LNCaP clone FGC (cell line): ENCODE results near the gene ADORA2A.

Experiments
- DNase-seq: peaks from one replicate; pipeline ENCODE4 v3.0.0-alpha.2; 2011; ENCODE audit warnings: low read depth
- H3K4me3 ChIP-seq: 2 replicates; pipeline ENCODE4 v1.5.1; 2011; ENCODE audit warnings: mild to moderate bottlenecking, low read depth, low read length, control low read depth
- CTCF ChIP-seq: IDR thresholded peaks from 2 replicates; pipeline ENCODE4 v1.5.1; 2012; ENCODE audit warnings: mild to moderate bottlenecking; ENCODE audit not compliant: control insufficient read depth, insufficient read depth; ENCODE audit errors: extremely low read depth

Gene ADORA2A

GRCh38 chr22:24460418-24461089, 33.2 kb downstream of the ADORA2A start:
- TF ChIP-seq CTCF, result no peak
- no peak overlapping the region for H3K4me3 ChIP-seq
- DNase-seq, result no peak

- no peak overlapping the region for H3K4me3 ChIP-seq
- DNase-seq, result peak; percentile 13
- TF ChIP-seq CTCF, result no peak
Measured at GRCh38 chr22:24463071-24463760, 35.8 kb downstream of the ADORA2A start.

DNA sequence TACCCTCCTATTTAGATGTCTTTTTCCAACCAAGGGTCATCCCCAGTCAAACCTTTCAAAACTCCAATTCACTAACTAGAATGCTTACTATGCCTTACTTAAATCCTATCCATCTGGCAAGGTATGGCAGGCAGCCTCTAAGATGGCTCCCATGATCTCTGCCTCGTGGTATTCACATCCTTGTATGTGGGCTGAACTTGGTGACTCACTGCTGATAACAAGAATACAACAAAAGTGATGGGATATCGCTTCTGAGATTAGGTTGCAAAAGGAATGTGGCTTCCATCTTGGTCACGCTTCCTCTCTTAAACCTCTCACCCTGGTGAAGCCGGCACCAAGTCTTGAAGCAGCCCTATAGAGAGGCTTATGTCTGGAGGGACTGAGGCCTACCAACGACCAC, 38.2 kb downstream of the ADORA2A start:
- H3K4me3 ChIP-seq, result no peak overlapping the region
- DNase-seq, result no peak
- no peak for TF ChIP-seq CTCF

GRCh38 chr22:24465975-24466374, 38.6 kb downstream of the ADORA2A start:
- DNase-seq, result no peak
- no peak for TF ChIP-seq CTCF
- H3K4me3 ChIP-seq, result no peak overlapping the region

GRCh38 chr22:24466716-24467328, 39.4 kb downstream of the ADORA2A start:
- no peak for TF ChIP-seq CTCF
- no peak for DNase-seq
- H3K4me3 ChIP-seq, result no peak overlapping the region

DNA sequence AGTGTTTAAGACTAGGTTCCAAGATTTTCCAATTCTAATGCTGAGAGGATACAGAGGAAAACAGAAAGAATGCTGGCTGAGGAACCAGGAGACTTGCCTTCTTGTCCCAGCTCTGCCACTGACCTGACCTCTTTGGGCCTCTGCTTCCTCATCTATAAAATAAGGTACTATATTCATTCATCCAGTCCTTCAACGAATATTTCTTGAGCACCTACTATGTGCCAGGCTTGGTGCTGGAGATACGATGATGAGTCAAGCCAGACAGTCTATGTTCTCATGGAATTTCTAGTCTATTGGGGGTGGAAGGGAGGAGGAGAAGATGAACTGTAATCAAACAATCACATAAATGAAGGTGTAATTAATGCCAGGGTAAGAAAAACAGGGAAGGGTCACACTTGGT, 39.9 kb downstream of the ADORA2A start:
- TF ChIP-seq CTCF, result no peak
- DNase-seq, result no peak
- no peak overlapping the region for H3K4me3 ChIP-seq

- H3K4me3 ChIP-seq, result no peak overlapping the region
- no peak for TF ChIP-seq CTCF
- no peak for DNase-seq
Measured at GRCh38 chr22:24471570-24471969, 44.2 kb downstream of the ADORA2A start.
